OCI-LY1 (cell line): ENCODE data around the gene CHRNA4.

Experiments used
- H2AFZ ChIP-seq: fragments of 200-600 bp; sonication (generic), shearing (Covaris generic); 2 replicates; pipeline ENCODE4 v1.6.0; 2014; ENCODE audit warnings: antibody characterized with exemption, mild to moderate bottlenecking, low read length
- H3F3A ChIP-seq: fragments of 200-600 bp; sonication (generic), shearing (Covaris generic); 2 replicates; pipeline ENCODE4 v1.6.0; 2014; ENCODE audit warnings: mild to moderate bottlenecking, antibody characterized with exemption, low read length, moderate library complexity; ENCODE audit not compliant: insufficient read depth
- H3K27ac ChIP-seq: fragments of 200-600 bp; sonication (generic); 2 replicates; pipeline ENCODE4 v1.5.1; 2014; ENCODE audit warnings: low read length, mixed run types, mild to moderate bottlenecking, low read depth; ENCODE audit not compliant: poor library complexity, severe bottlenecking
- H3K27me3 ChIP-seq: fragments of 200-600 bp; sonication (generic); 2 replicates; pipeline ENCODE4 v1.6.0; 2014; ENCODE audit warnings: antibody characterized with exemption, mild to moderate bottlenecking, low read length, moderate library complexity; ENCODE audit not compliant: insufficient read depth
- H3K36me3 ChIP-seq: fragments of 200-600 bp; sonication (generic); 2 replicates; pipeline ENCODE4 v1.6.1; 2014; ENCODE audit warnings: mild to moderate bottlenecking, antibody characterized with exemption, low read length, moderate library complexity, mixed read lengths; ENCODE audit not compliant: insufficient read depth
- H3K4me1 ChIP-seq: fragments of 200-600 bp; sonication (generic); 2 replicates; pipeline ENCODE4 v1.5.1; 2014; ENCODE audit warnings: mild to moderate bottlenecking, low read length, moderate library complexity; ENCODE audit not compliant: insufficient read depth, severe bottlenecking
- H3K4me2 ChIP-seq: fragments of 200-600 bp; sonication (generic), shearing (Covaris generic); 2 replicates; pipeline ENCODE4 v1.6.1; 2014; ENCODE audit warnings: low read length
- H3K4me3 ChIP-seq: fragments of 200-600 bp; sonication (generic); 2 replicates; pipeline ENCODE4 v1.5.1; 2014; ENCODE audit warnings: low read length, low read depth, mild to moderate bottlenecking, mixed read lengths; ENCODE audit not compliant: poor library complexity, severe bottlenecking
- H3K79me2 ChIP-seq: fragments of 200-600 bp; shearing (Covaris generic); 2 replicates; pipeline ENCODE4 v1.6.1; 2016; ENCODE audit warnings: mixed run types, low read length, mixed read lengths; ENCODE audit not compliant: insufficient read depth
- H3K9ac ChIP-seq: fragments of 200-600 bp; sonication (generic), shearing (Covaris generic); 2 replicates; pipeline ENCODE4 v1.6.1; 2014; ENCODE audit warnings: mild to moderate bottlenecking, low read length, mixed read lengths
- H3K9me2 ChIP-seq: fragments of 200-600 bp; sonication (generic), shearing (Covaris generic); 2 replicates; pipeline ENCODE4 v1.6.1; 2014; ENCODE audit warnings: low read depth, mild to moderate bottlenecking, low read length, mixed read lengths
- H3K9me3 ChIP-seq: fragments of 200-600 bp; shearing (Covaris generic); 2 replicates; pipeline ENCODE4 v1.6.1; 2014; ENCODE audit warnings: low read length, mixed read lengths
- H4K20me1 ChIP-seq: fragments of 200-600 bp; sonication (generic), shearing (Covaris generic); 2 replicates; pipeline ENCODE4 v1.6.0; 2016; ENCODE audit warnings: mild to moderate bottlenecking, low read length; ENCODE audit not compliant: insufficient read depth
- EZH2 ChIP-seq: fragments of 200-600 bp; sonication (generic), shearing (Covaris generic); IDR thresholded peaks from 2 replicates; pipeline ENCODE4 v1.8.0; 2017; ENCODE audit warnings: borderline replicate concordance, mixed run types, mild to moderate bottlenecking, antibody characterized with exemption, low read length, moderate library complexity, mixed read lengths
- TF ChIP-seq, protein P1 (sequence below): fragments of 200-600 bp; sonication (generic), shearing (Covaris generic); IDR thresholded peaks from 2 replicates; pipeline ENCODE4 v1.5.1; 2017; ENCODE audit warnings: mild to moderate bottlenecking, antibody characterized with exemption, low read length, moderate library complexity, mixed read lengths

The CHRNA4 gene

DNA sequence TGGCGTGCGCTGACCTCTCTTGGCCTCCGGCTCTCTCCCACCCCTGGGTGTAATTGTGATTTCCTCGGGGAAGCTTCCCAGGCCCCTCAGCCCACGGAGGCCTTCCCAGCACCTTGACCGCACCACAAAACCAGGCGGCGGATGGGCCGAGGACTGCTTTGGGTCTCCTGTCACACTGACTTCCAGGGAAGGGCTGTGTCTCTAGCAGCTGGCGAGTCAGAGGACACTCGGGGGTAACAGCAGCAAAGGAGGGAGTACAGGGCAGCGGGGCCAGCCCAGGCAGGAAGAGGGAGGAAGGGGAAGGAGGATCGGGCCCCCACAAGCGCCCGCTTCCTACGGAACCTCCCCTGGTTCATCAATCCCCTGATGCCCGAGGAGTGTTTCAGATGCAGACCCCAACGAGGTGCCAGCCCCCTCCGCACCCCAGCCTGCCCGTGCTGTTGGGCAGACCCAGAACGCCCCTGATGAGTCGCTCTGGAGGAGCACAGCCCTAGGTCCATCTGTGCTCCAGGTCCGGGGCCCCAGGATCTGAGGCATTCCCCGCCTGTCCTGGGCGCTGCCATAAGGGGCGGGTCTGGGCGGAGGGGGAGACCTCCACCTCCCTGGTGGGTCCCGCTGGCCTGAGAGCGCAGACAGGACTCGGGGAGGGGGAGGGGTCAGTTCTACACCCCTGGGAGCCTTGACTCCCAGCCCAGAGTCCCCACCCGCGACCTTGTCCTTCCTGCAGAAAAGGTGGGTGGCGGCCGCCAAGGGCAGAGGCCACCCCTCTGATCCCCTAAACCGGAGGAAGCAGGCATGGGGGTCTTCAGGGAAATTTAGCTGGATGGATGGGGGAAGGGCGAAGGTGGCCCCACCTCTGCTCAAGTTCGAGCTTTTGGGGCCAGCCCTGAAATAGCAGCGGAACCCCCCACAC lies 956 bp downstream of the CHRNA4 start:
- H3K9me3 ChIP-seq = no peaks in the 10 kb centered on the region
- no peaks in the 10 kb centered on the region for H3K79me2 ChIP-seq
- 0 out of 2 replicates have a peak, but pooled peaks cover 3% of the 10 kb centered on the region for H3K27me3 ChIP-seq
- H2AFZ ChIP-seq = no peak overlapping the region
- H3K4me3 ChIP-seq = no peak overlapping the region
- H3K9ac ChIP-seq = no peak overlapping the region
- no peaks in the 10 kb centered on the region for H3K4me1 ChIP-seq
- H4K20me1 ChIP-seq = no peaks in the 10 kb centered on the region
- no peaks in the 10 kb centered on the region for H3K36me3 ChIP-seq
- H3K27ac ChIP-seq = no peak overlapping the region
- TF ChIP-seq EZH2 = no peak
- TF ChIP-seq, protein P1, sequence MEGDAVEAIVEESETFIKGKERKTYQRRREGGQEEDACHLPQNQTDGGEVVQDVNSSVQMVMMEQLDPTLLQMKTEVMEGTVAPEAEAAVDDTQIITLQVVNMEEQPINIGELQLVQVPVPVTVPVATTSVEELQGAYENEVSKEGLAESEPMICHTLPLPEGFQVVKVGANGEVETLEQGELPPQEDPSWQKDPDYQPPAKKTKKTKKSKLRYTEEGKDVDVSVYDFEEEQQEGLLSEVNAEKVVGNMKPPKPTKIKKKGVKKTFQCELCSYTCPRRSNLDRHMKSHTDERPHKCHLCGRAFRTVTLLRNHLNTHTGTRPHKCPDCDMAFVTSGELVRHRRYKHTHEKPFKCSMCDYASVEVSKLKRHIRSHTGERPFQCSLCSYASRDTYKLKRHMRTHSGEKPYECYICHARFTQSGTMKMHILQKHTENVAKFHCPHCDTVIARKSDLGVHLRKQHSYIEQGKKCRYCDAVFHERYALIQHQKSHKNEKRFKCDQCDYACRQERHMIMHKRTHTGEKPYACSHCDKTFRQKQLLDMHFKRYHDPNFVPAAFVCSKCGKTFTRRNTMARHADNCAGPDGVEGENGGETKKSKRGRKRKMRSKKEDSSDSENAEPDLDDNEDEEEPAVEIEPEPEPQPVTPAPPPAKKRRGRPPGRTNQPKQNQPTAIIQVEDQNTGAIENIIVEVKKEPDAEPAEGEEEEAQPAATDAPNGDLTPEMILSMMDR = no peak
- H3K9me2 ChIP-seq = no peaks in the 10 kb centered on the region
- H3F3A ChIP-seq = no peaks in the 10 kb centered on the region
- H3K4me2 ChIP-seq = no peak overlapping the region

DNA sequence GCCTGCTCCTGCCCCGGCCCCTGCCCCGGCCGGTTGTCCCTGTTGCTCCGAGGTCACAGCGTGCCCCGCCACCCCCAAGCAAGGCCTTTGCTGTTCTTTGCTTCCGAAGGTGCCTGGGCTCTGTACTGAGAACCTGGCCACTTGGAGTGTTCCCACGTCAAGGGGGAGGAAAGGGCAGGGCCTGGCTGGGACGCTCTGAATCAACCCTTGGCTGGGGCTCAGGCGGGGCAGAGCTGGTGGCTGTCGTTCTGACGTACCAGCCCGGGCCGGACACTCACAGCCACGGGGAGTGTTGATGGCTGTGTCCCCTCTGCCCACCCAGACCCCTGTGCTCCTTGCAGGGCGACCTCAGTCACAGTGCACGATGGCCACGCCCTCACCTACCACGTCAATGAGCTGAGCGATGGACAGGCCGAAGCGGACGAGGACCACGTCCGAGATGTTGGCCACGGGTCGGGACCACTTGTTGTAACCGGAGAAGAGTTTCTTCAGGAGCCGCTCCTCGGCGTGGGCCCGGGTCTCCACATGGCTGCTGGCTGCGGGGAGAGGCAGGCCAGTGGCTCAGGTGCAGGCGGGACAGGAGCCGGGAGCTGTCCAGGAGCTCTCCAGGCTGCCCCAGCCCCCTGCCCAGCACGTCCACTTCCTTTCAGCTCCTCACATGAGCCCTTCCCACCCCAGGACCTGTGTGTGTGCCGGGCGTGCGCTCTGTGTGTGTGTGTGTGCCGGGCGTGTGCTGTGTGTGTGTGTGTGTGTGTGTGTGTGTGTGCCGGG lies 1.8 kb downstream of the CHRNA4 start:
- Histone ChIP-seq H3K4me2 (no peak overlapping the region), H3K9me2 (no peaks in the 10 kb centered on the region), H3K27ac (no peak overlapping the region), H3K9me3 (no peaks in the 10 kb centered on the region), H3K36me3 (no peaks in the 10 kb centered on the region), H3K4me1 (no peaks in the 10 kb centered on the region), H3K9ac (no peak overlapping the region), H3K27me3 (0 out of 2 replicates have a peak, but pooled peaks cover 3% of the 10 kb centered on the region), H3K79me2 (no peaks in the 10 kb centered on the region), H2AFZ (no peak overlapping the region), H3F3A (no peaks in the 10 kb centered on the region), H4K20me1 (no peaks in the 10 kb centered on the region), H3K4me3 (no peak overlapping the region)
- TF ChIP-seq EZH2 = no peak
- TF ChIP-seq, protein P1 = no peak

DNA sequence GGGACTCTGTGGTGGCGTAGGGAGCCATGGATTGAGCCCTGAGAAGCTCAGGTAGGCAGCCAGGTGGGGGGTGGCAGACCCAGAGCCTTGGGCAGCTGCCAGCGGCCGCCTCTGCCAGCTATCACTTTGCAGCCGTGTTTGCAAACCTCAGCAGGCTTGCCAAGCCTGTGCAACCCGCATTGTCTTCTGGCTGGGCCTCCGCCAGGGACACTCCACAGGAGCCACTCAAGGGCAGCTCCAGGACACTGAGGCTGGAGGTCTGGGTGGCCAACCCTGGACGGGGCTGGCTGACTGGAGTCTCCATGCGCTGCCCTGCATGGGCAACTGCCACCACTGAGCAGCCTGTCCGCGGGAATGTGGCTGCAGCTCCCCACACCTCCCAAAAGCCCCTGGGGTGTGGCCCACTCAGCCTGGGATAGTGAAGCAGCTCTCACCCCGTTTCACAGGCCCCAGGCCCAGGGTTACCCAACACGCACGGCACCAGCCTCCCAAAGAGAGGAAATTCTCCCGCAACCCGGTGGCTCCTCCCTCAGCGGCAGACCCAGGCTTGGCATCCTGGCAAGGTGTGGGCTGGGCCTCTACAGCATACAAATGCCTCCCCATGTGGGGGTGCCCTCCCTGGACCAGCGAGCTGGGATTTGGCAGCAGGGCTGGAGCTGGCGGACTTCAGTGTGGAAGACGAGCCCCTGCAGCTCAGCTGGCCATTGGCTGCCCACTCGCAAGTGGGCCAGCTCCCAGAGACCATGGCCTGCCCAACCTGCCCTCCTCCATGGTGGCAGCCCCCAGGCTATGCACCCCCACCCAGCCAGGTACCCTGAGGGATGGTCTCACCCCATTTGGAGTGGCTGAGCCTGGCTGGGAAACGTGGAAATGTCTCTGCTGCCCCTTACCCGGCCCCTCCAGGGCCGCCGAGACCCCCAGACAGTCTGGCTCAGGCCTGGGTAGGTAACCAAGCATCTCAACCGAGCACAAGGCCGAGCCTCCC lies 2.9 kb downstream of the CHRNA4 start:
- H3K36me3 ChIP-seq = no peaks in the 10 kb centered on the region
- no peaks in the 10 kb centered on the region for H3K79me2 ChIP-seq
- no peak overlapping the region for H3K4me2 ChIP-seq
- no peaks in the 10 kb centered on the region for H3K9me2 ChIP-seq
- no peaks in the 10 kb centered on the region for H3F3A ChIP-seq
- H3K4me1 ChIP-seq = no peaks in the 10 kb centered on the region
- no peak overlapping the region for H3K4me3 ChIP-seq
- H3K9ac ChIP-seq = no peak overlapping the region
- H3K27ac ChIP-seq = no peak overlapping the region
- no peaks in the 10 kb centered on the region for H4K20me1 ChIP-seq
- no peak overlapping the region for H2AFZ ChIP-seq
- H3K27me3 ChIP-seq = 0 out of 2 replicates have a peak, but pooled peaks cover 3% of the 10 kb centered on the region
- no peak for TF ChIP-seq EZH2
- TF ChIP-seq, protein P1 = no peak
- no peaks in the 10 kb centered on the region for H3K9me3 ChIP-seq
